Mesothelial cell of epicardium (in vitro differentiated cells): ENCODE data around the gene OR2T2. TPM values are rescaled to one million over a fixed set of nuclear protein-coding genes. Genes with fewer than 3 reads are reported as not detected.
"Not testable (repeated sequence)": the region's sequence is repeated elsewhere in the genome, so short reads cannot be mapped to it uniquely, and the experiment has no call there.

Source experiments
- DNase-seq, 2 experiments: peaks; one replicate each; pipeline ENCODE4 v3.0.0; 2021; ENCODE audit warnings: low spot score in 2 of 2; ENCODE audit not compliant: unreplicated experiment in 2 of 2
- H3K27ac Mint-ChIP-seq: 2 replicates; pipeline ENCODE4 v1.8.0; 2021; ENCODE audit warnings: mixed read lengths
- H3K27me3 Mint-ChIP-seq: 2 replicates; pipeline ENCODE4 v1.8.0; 2021; ENCODE audit warnings: low read depth, mixed read lengths
- H3K36me3 Mint-ChIP-seq: 2 replicates; pipeline ENCODE4 v1.8.0; 2021; ENCODE audit warnings: mixed read lengths
- H3K4me1 Mint-ChIP-seq: 2 replicates; pipeline ENCODE4 v1.8.0; 2021; ENCODE audit warnings: mixed read lengths
- H3K4me3 Mint-ChIP-seq: 2 replicates; pipeline ENCODE4 v1.8.0; 2021; ENCODE audit warnings: mild to moderate bottlenecking, moderate library complexity, mixed read lengths
- H3K9me3 Mint-ChIP-seq: 2 replicates; pipeline ENCODE4 v1.8.0; 2021; ENCODE audit warnings: mixed read lengths
- total RNA-seq: library from RNA; stranded (reverse); gene quantifications from 3 replicates; pipeline ENCODE4 v1.2.1, GENCODE V29; 2021
- TF ChIP-seq, protein P1 (sequence below): fragments of 200-600 bp; sonication (generic); IDR thresholded peaks from one replicate; pipeline ENCODE4 v1.5.0; 2021; ENCODE audit warnings: antibody characterized with exemption; ENCODE audit not compliant: unreplicated experiment

Gene OR2T2
- total RNA-seq, 1 donor from 2014 or later, result not detected

DNA sequence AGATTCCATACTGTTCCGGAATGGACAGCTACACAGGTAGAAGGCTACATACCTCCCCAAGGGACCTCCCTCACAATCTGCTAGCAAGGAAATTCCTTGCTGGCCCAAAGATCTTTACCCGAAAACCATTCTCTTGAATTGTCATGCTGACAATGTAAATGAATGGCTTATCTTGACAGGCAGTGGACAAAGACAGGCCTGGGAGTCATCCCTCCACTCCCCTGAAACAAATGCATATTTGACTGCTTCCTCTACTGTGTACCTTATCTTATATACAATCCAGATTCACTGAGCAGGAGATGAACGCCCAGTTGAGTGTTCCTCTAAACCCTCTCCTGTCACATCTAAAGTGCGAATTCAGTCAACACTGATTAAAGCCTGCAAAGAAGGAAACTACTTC is 834 bp upstream of the OR2T2 start:
- H3K27me3 Mint-ChIP-seq, DNase-seq, H3K27ac Mint-ChIP-seq, H3K4me3 Mint-ChIP-seq, H3K4me1 Mint-ChIP-seq, H3K36me3 Mint-ChIP-seq: not testable (repeated sequence)
- peaks cover 51% of the 10 kb centered on the region for H3K9me3 Mint-ChIP-seq

- not testable (repeated sequence) for H3K4me1 Mint-ChIP-seq, H3K36me3 Mint-ChIP-seq, H3K4me3 Mint-ChIP-seq, DNase-seq, H3K27ac Mint-ChIP-seq, H3K27me3 Mint-ChIP-seq
- H3K9me3 Mint-ChIP-seq, result peaks cover 34% of the 10 kb centered on the region
These were observed 3.1 kb downstream of the OR2T2 start for GRCh38 chr1:248448409-248449074.

- H3K27me3 Mint-ChIP-seq, DNase-seq, H3K36me3 Mint-ChIP-seq, H3K27ac Mint-ChIP-seq, H3K4me1 Mint-ChIP-seq, H3K4me3 Mint-ChIP-seq: not testable (repeated sequence)
- H3K9me3 Mint-ChIP-seq, result peaks cover 23% of the 10 kb centered on the region
These were observed 4.5 kb downstream of the OR2T2 start for GRCh38 chr1:248449821-248450465.

GRCh38 chr1:248450466-248451145 is 5.2 kb downstream of the OR2T2 start:
- H3K4me1 Mint-ChIP-seq, H3K36me3 Mint-ChIP-seq: not testable (repeated sequence)

GRCh38 chr1:248453619-248454018 is 8.2 kb downstream of the OR2T2 start:
- H3K4me3 Mint-ChIP-seq, H3K27ac Mint-ChIP-seq, H3K36me3 Mint-ChIP-seq: not testable (repeated sequence)

More at GRCh38 chr1:248450466-248451145, 5.2 kb downstream of the OR2T2 start:
- not testable (repeated sequence) for H3K27ac Mint-ChIP-seq, H3K4me3 Mint-ChIP-seq, DNase-seq, H3K27me3 Mint-ChIP-seq
- H3K9me3 Mint-ChIP-seq, result peaks cover 20% of the 10 kb centered on the region

GRCh38 chr1:248455045-248455444 is 9.6 kb downstream of the OR2T2 start:
- H3K27ac Mint-ChIP-seq, H3K4me3 Mint-ChIP-seq, DNase-seq, H3K27me3 Mint-ChIP-seq, H3K4me1 Mint-ChIP-seq, H3K36me3 Mint-ChIP-seq: not testable (repeated sequence)
- H3K9me3 Mint-ChIP-seq, result peaks cover 29% of the 10 kb centered on the region

More at GRCh38 chr1:248453619-248454018, 8.2 kb downstream of the OR2T2 start:
- not testable (repeated sequence) for H3K4me1 Mint-ChIP-seq, DNase-seq, H3K27me3 Mint-ChIP-seq
- H3K9me3 Mint-ChIP-seq, result peaks cover 15% of the 10 kb centered on the region

DNA sequence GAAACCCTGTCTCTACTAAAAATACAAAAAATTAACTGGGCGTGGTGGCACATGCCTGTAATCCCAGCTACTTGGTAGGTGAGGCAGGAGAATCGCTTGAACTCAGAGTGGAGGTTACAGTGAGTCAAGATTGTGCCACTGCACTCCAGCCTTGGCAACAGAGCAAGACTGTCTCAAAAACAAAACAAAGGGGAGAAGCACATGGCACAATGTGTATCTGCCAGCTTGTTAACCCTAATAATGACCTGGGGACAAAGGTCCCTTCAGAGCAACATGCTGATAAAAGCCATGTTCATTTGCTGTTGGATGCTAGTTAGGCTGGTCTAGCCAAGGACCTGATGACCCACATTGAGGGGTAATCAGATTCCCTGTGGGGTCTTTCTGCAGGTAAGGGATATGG is 11.2 kb downstream of the OR2T2 start:
- not testable (repeated sequence) for H3K4me3 Mint-ChIP-seq, H3K27me3 Mint-ChIP-seq, H3K4me1 Mint-ChIP-seq, H3K27ac Mint-ChIP-seq, DNase-seq, H3K36me3 Mint-ChIP-seq
- peaks cover 36% of the 10 kb centered on the region for H3K9me3 Mint-ChIP-seq

DNA sequence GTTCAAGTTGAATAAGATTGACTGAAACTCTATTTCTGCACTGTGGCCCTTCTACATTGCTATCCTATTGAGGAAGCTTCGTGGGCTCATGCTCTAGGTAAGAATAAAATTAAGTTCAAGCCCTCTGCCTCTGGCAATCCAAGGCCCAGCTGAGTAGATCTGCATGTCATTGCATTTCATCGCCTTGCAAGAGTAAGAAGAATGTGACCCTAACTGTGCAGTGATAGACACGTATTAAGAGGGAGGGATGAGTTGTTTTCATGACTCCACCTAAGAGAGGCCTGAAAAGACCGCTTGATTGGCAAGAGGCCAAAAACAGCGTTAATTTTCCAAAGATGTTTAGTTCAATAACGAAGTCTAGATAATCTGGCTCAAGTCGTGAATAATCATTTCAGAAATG is 13.7 kb downstream of the OR2T2 start:
- H3K36me3 Mint-ChIP-seq, H3K27me3 Mint-ChIP-seq, H3K4me3 Mint-ChIP-seq, H3K4me1 Mint-ChIP-seq, H3K27ac Mint-ChIP-seq, DNase-seq: not testable (repeated sequence)
- H3K9me3 Mint-ChIP-seq, result peaks cover 54% of the 10 kb centered on the region

DNA sequence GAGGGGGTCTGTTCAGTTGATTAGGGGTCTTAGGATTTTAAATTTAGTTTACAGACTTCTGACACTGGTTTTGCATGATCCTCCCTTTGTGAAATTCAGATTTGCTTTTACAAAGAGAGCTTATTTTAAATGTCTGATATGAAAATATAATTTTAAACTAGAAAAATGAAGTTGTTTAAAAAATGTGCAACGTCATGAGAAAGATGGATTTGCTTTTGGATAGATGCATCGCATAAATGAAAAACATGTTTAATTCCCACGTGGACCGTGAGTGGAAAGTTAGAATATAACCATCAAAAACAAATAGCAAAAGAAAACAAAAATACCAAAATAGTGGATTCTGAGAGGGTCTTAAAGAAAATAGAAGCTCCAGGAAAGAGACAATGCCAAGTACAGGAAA is 25.7 kb downstream of the OR2T2 start:
- Mint-ChIP-seq H3K4me1 (no peaks in the 10 kb centered on the region), H3K4me3 (no peak overlapping the region), H3K9me3 (peaks cover 45% of the 10 kb centered on the region), H3K27me3 (no peaks in the 10 kb centered on the region), H3K36me3 (no peaks in the 10 kb centered on the region), H3K27ac (no peak overlapping the region)
- DNase-seq, result no peak
- TF ChIP-seq, protein P1, sequence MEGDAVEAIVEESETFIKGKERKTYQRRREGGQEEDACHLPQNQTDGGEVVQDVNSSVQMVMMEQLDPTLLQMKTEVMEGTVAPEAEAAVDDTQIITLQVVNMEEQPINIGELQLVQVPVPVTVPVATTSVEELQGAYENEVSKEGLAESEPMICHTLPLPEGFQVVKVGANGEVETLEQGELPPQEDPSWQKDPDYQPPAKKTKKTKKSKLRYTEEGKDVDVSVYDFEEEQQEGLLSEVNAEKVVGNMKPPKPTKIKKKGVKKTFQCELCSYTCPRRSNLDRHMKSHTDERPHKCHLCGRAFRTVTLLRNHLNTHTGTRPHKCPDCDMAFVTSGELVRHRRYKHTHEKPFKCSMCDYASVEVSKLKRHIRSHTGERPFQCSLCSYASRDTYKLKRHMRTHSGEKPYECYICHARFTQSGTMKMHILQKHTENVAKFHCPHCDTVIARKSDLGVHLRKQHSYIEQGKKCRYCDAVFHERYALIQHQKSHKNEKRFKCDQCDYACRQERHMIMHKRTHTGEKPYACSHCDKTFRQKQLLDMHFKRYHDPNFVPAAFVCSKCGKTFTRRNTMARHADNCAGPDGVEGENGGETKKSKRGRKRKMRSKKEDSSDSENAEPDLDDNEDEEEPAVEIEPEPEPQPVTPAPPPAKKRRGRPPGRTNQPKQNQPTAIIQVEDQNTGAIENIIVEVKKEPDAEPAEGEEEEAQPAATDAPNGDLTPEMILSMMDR, result no peak

- not testable (repeated sequence) for H3K27me3 Mint-ChIP-seq, H3K4me3 Mint-ChIP-seq, H3K36me3 Mint-ChIP-seq, DNase-seq, H3K27ac Mint-ChIP-seq, H3K4me1 Mint-ChIP-seq
- H3K9me3 Mint-ChIP-seq, result peaks cover 43% of the 10 kb centered on the region
These were observed 26.7 kb downstream of the OR2T2 start for GRCh38 chr1:248472111-248472510.

GRCh38 chr1:248473051-248473450 is 27.6 kb downstream of the OR2T2 start, which contains the start of gene OR2T3:
Gene OR2T3 (plus strand): TSS chr1:248473351. CDS start chr1:248473351, 0 bp downstream.
- not testable (repeated sequence) for H3K4me1 Mint-ChIP-seq, H3K36me3 Mint-ChIP-seq, H3K27ac Mint-ChIP-seq, DNase-seq, H3K4me3 Mint-ChIP-seq, H3K27me3 Mint-ChIP-seq
- peaks cover 35% of the 10 kb centered on the region for H3K9me3 Mint-ChIP-seq

GRCh38 chr1:248475660-248476059 is 30.2 kb downstream of the OR2T2 start:
- not testable (repeated sequence) for DNase-seq, H3K27ac Mint-ChIP-seq, H3K36me3 Mint-ChIP-seq, H3K4me1 Mint-ChIP-seq, H3K4me3 Mint-ChIP-seq, H3K27me3 Mint-ChIP-seq
- H3K9me3 Mint-ChIP-seq, result peaks cover 32% of the 10 kb centered on the region
